H1 (cell line): Measurements from ENCODE around the gene RPL22L1.

Source experiments
- CEBPB ChIP-seq: IDR thresholded peaks from 2 replicates; pipeline ENCODE4 v1.6.1; 2012; ENCODE audit warnings: low read depth, low read length
- CREB1 ChIP-seq: IDR thresholded peaks from 2 replicates; pipeline ENCODE4 v1.6.1; 2012; ENCODE audit warnings: inconsistent platforms
- EZH2 ChIP-seq: fragments of 200-600 bp; sonication (generic); IDR thresholded peaks from 2 replicates; pipeline ENCODE4 v1.7.1; 2012; ENCODE audit warnings: low read depth, mild to moderate bottlenecking, moderate library complexity, low read length, inconsistent platforms; ENCODE audit not compliant: severe bottlenecking
- POLR2A ChIP-seq, 2 experiments: IDR thresholded peaks; 1 replicate in 1 of 2; 2 replicates in 1 of 2; pipeline ENCODE4 v1.6.1; 2011; ENCODE audit warnings: low read depth in 2 of 2, low read length in 2 of 2, mild to moderate bottlenecking in 2 of 2; ENCODE audit errors: control extremely low read depth in 1 of 2
- POLR2AphosphoS5 ChIP-seq: IDR thresholded peaks from 2 replicates; pipeline ENCODE4 v1.6.1; 2011; ENCODE audit warnings: low read depth, low read length
- RAD21 ChIP-seq, 2 experiments: IDR thresholded peaks in 1 of 2; conservative IDR thresholded peaks in 1 of 2; 2 replicates each; pipeline ENCODE4 v1.6.1; 2011; ENCODE audit warnings: low read depth in 2 of 2, low read length in 2 of 2, improper control_type of control experiment in 1 of 2, inconsistent platforms in 1 of 2, mild to moderate bottlenecking in 1 of 2, moderate library complexity in 1 of 2
- SUZ12 ChIP-seq: fragments of 200-600 bp; sonication (generic); IDR thresholded peaks from 2 replicates; pipeline ENCODE4 v1.6.1; 2012; ENCODE audit warnings: mild to moderate bottlenecking, inconsistent platforms, low read length, moderate library complexity, mixed read lengths
- TAF1 ChIP-seq: IDR thresholded peaks from 2 replicates; pipeline ENCODE4 v1.6.1; 2011; ENCODE audit warnings: mild to moderate bottlenecking, low read depth, low read length
- TEAD4 ChIP-seq: IDR thresholded peaks from 2 replicates; pipeline ENCODE4 v1.6.1; 2012; ENCODE audit warnings: low read depth, low read length, inconsistent platforms, mixed read lengths
- TF ChIP-seq, protein P1 (sequence below): IDR thresholded peaks from 2 replicates; pipeline ENCODE4 v1.6.1; 2011; ENCODE audit warnings: low read depth, mild to moderate bottlenecking, low read length; ENCODE audit not compliant: insufficient read depth
- TF ChIP-seq, protein P2 (sequence below), 3 experiments: IDR thresholded peaks; 1 replicate in 2 of 3; 2 replicates in 1 of 3; pipeline versions ENCODE4 v1.5.1 to v1.6.1; 2011; ENCODE audit warnings: low read length in 3 of 3, mild to moderate bottlenecking in 3 of 3, inconsistent platforms in 2 of 3, low read depth in 1 of 3, moderate library complexity in 1 of 3; ENCODE audit not compliant: insufficient read depth in 1 of 3; ENCODE audit errors: control extremely low read depth in 1 of 3
- TF ChIP-seq, protein P3 (sequence below): IDR thresholded peaks from 2 replicates; pipeline ENCODE4 v1.6.1; 2012; ENCODE audit warnings: inconsistent platforms
- TF ChIP-seq, protein P4 (sequence below): IDR thresholded peaks from 2 replicates; pipeline ENCODE4 v1.6.1; 2012; ENCODE audit warnings: low read length, inconsistent platforms

DNA sequence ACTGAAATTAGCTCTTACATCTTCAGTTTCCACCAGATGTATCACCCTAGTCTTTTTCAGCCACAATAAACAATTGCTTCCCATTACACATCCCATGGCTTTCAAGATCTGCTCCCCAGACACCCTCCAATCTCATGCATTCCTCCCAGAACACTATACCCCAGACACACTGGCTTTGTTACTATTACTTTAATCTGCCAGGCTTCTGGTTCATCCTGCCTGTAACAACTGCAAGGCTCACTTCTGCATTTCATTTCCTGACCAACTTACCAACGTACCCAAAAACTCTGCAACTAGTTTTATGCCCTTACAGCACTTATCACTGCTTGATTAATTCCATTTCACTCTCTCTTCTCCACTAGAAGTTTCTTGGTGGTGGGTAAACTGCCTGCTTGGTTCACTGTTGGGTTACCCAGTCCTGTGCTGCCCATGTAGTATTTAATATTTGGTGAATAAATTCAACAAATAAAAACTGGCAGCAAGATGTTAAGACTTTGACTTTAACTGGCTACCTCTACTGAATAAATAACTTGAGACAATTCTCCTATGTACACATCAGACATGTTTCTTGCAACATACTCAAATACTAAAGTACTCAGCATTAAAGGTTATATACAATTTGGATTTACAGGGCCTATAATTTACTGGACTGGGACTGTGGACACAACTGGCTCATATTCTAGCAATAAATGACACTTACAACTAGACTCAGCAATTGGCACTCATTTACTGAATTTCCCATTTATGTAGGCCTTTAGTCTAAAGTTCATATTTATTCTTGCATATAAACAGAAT, 2.7 kb downstream of the RPL22L1 start:
- TF ChIP-seq, protein P1, sequence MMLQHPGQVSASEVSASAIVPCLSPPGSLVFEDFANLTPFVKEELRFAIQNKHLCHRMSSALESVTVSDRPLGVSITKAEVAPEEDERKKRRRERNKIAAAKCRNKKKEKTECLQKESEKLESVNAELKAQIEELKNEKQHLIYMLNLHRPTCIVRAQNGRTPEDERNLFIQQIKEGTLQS: no peak
- TF ChIP-seq, protein P2, sequence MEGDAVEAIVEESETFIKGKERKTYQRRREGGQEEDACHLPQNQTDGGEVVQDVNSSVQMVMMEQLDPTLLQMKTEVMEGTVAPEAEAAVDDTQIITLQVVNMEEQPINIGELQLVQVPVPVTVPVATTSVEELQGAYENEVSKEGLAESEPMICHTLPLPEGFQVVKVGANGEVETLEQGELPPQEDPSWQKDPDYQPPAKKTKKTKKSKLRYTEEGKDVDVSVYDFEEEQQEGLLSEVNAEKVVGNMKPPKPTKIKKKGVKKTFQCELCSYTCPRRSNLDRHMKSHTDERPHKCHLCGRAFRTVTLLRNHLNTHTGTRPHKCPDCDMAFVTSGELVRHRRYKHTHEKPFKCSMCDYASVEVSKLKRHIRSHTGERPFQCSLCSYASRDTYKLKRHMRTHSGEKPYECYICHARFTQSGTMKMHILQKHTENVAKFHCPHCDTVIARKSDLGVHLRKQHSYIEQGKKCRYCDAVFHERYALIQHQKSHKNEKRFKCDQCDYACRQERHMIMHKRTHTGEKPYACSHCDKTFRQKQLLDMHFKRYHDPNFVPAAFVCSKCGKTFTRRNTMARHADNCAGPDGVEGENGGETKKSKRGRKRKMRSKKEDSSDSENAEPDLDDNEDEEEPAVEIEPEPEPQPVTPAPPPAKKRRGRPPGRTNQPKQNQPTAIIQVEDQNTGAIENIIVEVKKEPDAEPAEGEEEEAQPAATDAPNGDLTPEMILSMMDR (IDR thresholded peaks at IDR 0.05; ENCODE audit: control extremely low read depth in 1 of 3, insufficient read depth in 1 of 3, low read depth in 1 of 3, low read length in 3 of 3): no peak
- TF ChIP-seq POLR2AphosphoS5 (peak; percentile 64; the same call in 1 of the 2 replicates), EZH2 (no peak), RAD21 (IDR thresholded peaks at IDR 0.05 in 1 of 2, conservative IDR thresholded peaks at IDR 0.05 in 1 of 2; ENCODE audit: low read depth in 2 of 2, low read length in 2 of 2) (no peak), TEAD4 (no peak), SUZ12 (no peak), CEBPB (no peak), POLR2A (IDR thresholded peaks at IDR 0.05; ENCODE audit: control extremely low read depth in 1 of 2, low read depth in 2 of 2, low read length in 2 of 2) (peak in 1 of 2 experiments; percentile 48; a peak in 1 of 3 replicates), CREB1 (no peak), TAF1 (no peak)
- TF ChIP-seq, protein P3, sequence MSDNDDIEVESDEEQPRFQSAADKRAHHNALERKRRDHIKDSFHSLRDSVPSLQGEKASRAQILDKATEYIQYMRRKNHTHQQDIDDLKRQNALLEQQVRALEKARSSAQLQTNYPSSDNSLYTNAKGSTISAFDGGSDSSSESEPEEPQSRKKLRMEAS: no peak
- TF ChIP-seq, protein P4, sequence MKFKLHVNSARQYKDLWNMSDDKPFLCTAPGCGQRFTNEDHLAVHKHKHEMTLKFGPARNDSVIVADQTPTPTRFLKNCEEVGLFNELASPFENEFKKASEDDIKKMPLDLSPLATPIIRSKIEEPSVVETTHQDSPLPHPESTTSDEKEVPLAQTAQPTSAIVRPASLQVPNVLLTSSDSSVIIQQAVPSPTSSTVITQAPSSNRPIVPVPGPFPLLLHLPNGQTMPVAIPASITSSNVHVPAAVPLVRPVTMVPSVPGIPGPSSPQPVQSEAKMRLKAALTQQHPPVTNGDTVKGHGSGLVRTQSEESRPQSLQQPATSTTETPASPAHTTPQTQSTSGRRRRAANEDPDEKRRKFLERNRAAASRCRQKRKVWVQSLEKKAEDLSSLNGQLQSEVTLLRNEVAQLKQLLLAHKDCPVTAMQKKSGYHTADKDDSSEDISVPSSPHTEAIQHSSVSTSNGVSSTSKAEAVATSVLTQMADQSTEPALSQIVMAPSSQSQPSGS: no peak
